GM12864 (cell line): ENCODE measurements around the gene SETD3.

Experiments used
- DNase-seq: peaks from one replicate; pipeline ENCODE4 v3.0.0-alpha.2; 2011; ENCODE audit warnings: low read depth
- H3K4me3 ChIP-seq: 2 replicates; pipeline ENCODE4 v1.5.1; 2011; ENCODE audit warnings: mild to moderate bottlenecking, low read depth, low read length, control low read depth
- CTCF ChIP-seq: IDR thresholded peaks from 2 replicates; pipeline ENCODE4 v1.5.1; 2011; ENCODE audit warnings: low read depth, mild to moderate bottlenecking, moderate library complexity, low read length, control low read depth, inconsistent platforms; ENCODE audit errors: missing control alignments

SETD3 gene

GRCh38 chr14:99408286-99408970 lies 72.2 kb downstream of the SETD3 start:
- no peak for DNase-seq
- no peak for TF ChIP-seq CTCF
- no peak overlapping the region for H3K4me3 ChIP-seq

GRCh38 chr14:99407416-99407815 lies 73.2 kb downstream of the SETD3 start:
- no peak for DNase-seq
- TF ChIP-seq CTCF = no peak

GRCh38 chr14:99402950-99403349 lies 77.7 kb downstream of the SETD3 start:
- DNase-seq = no peak
- no peak overlapping the region for H3K4me3 ChIP-seq
- no peak for TF ChIP-seq CTCF

More at GRCh38 chr14:99407416-99407815, 73.2 kb downstream of the SETD3 start:
- H3K4me3 ChIP-seq = no peak overlapping the region

GRCh38 chr14:99402285-99402648 lies 78.4 kb downstream of the SETD3 start:
- no peak for TF ChIP-seq CTCF
- no peak for DNase-seq
- no peak overlapping the region for H3K4me3 ChIP-seq

- TF ChIP-seq CTCF = no peak
- H3K4me3 ChIP-seq = no peak overlapping the region
- no peak for DNase-seq
Measured at GRCh38 chr14:99401621-99402284, 78.9 kb downstream of the SETD3 start.

- TF ChIP-seq CTCF = no peak
- DNase-seq = no peak
- no peak overlapping the region for H3K4me3 ChIP-seq
Measured at GRCh38 chr14:99401211-99401610, 79.4 kb downstream of the SETD3 start.

- H3K4me3 ChIP-seq = no peak overlapping the region
- no peak for DNase-seq
- TF ChIP-seq CTCF = no peak
Measured at GRCh38 chr14:99397698-99398097, 83.0 kb downstream of the SETD3 start.
